K562 (cell line): ENCODE measurements around the gene BAIAP3. TPM values are rescaled to one million over a fixed set of nuclear protein-coding genes. Genes with fewer than 3 reads are reported as not detected.

Source experiments
- EP400 ChIP-seq: fragments of 450-650 bp; IDR thresholded peaks from 2 replicates; pipeline ENCODE4 v1.6.1; 2017; ENCODE audit warnings: antibody characterized with exemption, mild to moderate bottlenecking, moderate library complexity
- ETV5 ChIP-seq: sonication (generic); formaldehyde crosslinking; IDR thresholded peaks from 2 replicates; pipeline ENCODE4 v1.4.0; 2020; ENCODE audit warnings: low read depth, mild to moderate bottlenecking, missing genetic modification reagents
- GATA2 ChIP-seq: sonication (generic); formaldehyde crosslinking; IDR thresholded peaks from 2 replicates; pipeline ENCODE4 v1.4.0; 2020; ENCODE audit warnings: mild to moderate bottlenecking, missing genetic modification reagents
- MCM3 ChIP-seq: fragments of 450-650 bp; IDR thresholded peaks from 2 replicates; pipeline ENCODE4 v1.6.1; 2016
- PHF21A ChIP-seq: fragments of 450-650 bp; IDR thresholded peaks from 2 replicates; pipeline ENCODE4 v1.6.1; 2017; ENCODE audit warnings: low read depth, borderline replicate concordance
- PHF8 ChIP-seq: fragments of 200-600 bp; sonication (generic); IDR thresholded peaks from 2 replicates; pipeline ENCODE4 v1.6.1; 2012; ENCODE audit warnings: mixed run types, mild to moderate bottlenecking, inconsistent platforms, low read length, moderate library complexity, borderline replicate concordance
- RFX5 ChIP-seq: IDR thresholded peaks from 2 replicates; pipeline ENCODE4 v1.6.1; 2011; ENCODE audit warnings: low read depth, mild to moderate bottlenecking, improper control_type of control experiment, low read length
- RHOXF2B ChIP-seq: fragments of 250-450 bp; sonication (Bioruptor Pico); conservative IDR thresholded peaks from 2 replicates; pipeline ENCODE4 v1.5.1; 2021
- THRAP3 ChIP-seq: fragments of 450-650 bp; IDR thresholded peaks from 2 replicates; pipeline ENCODE4 v1.6.1; 2016; ENCODE audit warnings: mild to moderate bottlenecking, inconsistent platforms, borderline replicate concordance
- ZBTB5 ChIP-seq: fragments of 450-650 bp; IDR thresholded peaks from 2 replicates; pipeline ENCODE4 v1.6.1; 2017; ENCODE audit warnings: antibody characterized with exemption
- ZMIZ1 ChIP-seq, 2 experiments: fragments of 150-350 bp in 1 of 2; IDR thresholded peaks; 2 replicates each; pipeline ENCODE4 v1.6.1; 2012 to 2016; ENCODE audit warnings: low read depth in 2 of 2, low read length in 2 of 2, mild to moderate bottlenecking in 1 of 2, moderate library complexity in 1 of 2
- ZNF239 ChIP-seq: fragments of 250-450 bp; sonication (Bioruptor Pico); IDR thresholded peaks from 2 replicates; pipeline ENCODE4 v1.4.0; 2020; ENCODE audit warnings: mild to moderate bottlenecking
- ZNF395 ChIP-seq: fragments of 200-800 bp; sonication (Bioruptor generic); IDR thresholded peaks from 2 replicates; pipeline ENCODE4 v1.6.1; 2017; ENCODE audit warnings: missing genetic modification characterization, missing compliant biosample characterization
- ZNF512 ChIP-seq: IDR thresholded peaks from 2 replicates; pipeline ENCODE4 v1.6.1; 2016; ENCODE audit warnings: missing genetic modification characterization, missing compliant biosample characterization
- ZNF644 ChIP-seq: fragments of 200-800 bp; sonication (Bioruptor generic); IDR thresholded peaks from 2 replicates; pipeline ENCODE4 v1.6.1; 2016; ENCODE audit warnings: low read depth, missing genetic modification characterization, missing compliant biosample characterization
- polyA plus RNA-seq, 8 experiments: library from polyadenylated mRNA; depleted of rRNA in 4 of 8; stranded (reverse) in 5 of 8; unstranded in 3 of 8; fragments of >200 nt; fragmentation: Nextera tagmentation in 2 of 8; fragmentation: Illumina TruSeq in 1 of 8; extraction: Ambion mirVana in 2 of 8; extraction: Trizol in 1 of 8; gene quantifications; 2 replicates each; pipeline versions ENCODE4 v1.2.1 to v1.2.3, GENCODE V29; 2011 to 2014; ENCODE audit warnings: inconsistent platforms in 1 of 8, missing spikeins in 1 of 8
- total RNA-seq, 7 experiments: library from RNA; depleted of rRNA in 6 of 7; stranded (reverse); fragments of >200 nt in 6 of 7; fragmentation: Illumina TruSeq in 2 of 7; extraction: Trizol in 2 of 7; gene quantifications; 2 replicates each; pipeline versions ENCODE4 v1.2.1 to v1.2.3, GENCODE V29; 2011 to 2021; ENCODE audit warnings: low replicate concordance in 1 of 7

Gene BAIAP3
- total and polyA plus RNA-seq, 9 of the 15 experiments (the other 6 are each of a cell fraction or from before 2014, with no cell fraction given) = 0.03 to 4.5 (median 0.57) TPM; not detected in 1

GRCh38 chr16:1299012-1299867, 34.2 kb upstream of the BAIAP3 start (continued):
- TF ChIP-seq ZNF239 (CRISPR knock-in tag) = no peak
- TF ChIP-seq ZMIZ1 (IDR thresholded peaks at IDR 0.05; ENCODE audit: low read depth in 2 of 2, low read length in 2 of 2) = no peak
- no peak for TF ChIP-seq RHOXF2B (CRISPR knock-in tag)
- TF ChIP-seq ZNF512 (tag) = peak; percentile 81
- TF ChIP-seq GATA2 (CRISPR knock-in tag) = no peak
- TF ChIP-seq EP400 = no peak
- TF ChIP-seq ZNF644 (tag) = 0 out of 2 replicates have a peak, but pooled peaks have one; percentile 18
- no peak for TF ChIP-seq ETV5 (CRISPR knock-in tag)
- TF ChIP-seq ZNF395 (CRISPR knock-in tag) = no peak
- TF ChIP-seq MCM3 = no peak
- TF ChIP-seq PHF8 = peak; percentile 31; the same call in 1 of the 2 replicates
- TF ChIP-seq ZBTB5 = no peak
- TF ChIP-seq THRAP3 = no peak
- TF ChIP-seq RFX5 = no peak
- no peak for TF ChIP-seq PHF21A
